Left lung (tissue), 10 donors: ENCODE results near the gene CCDC120. TPM values are rescaled to one million over a fixed set of nuclear protein-coding genes. Genes with fewer than 3 reads are reported as not detected.

ENCODE experiments used
- ATAC-seq: fragments of 200-7000 bp; cut with Tn5 transposase; one replicate; pipeline ENCODE4 v1.9.1; 2020; ENCODE audit warnings: moderate library complexity
- DNase-seq, 4 donors: peaks; one replicate each; pipeline ENCODE4 v3.0.0-alpha.2; 2013 to 2020
- H3K27ac ChIP-seq, 2 donors: fragments of 200-600 bp; sonication (generic) in 1 of 2; one replicate each; pipeline versions ENCODE4 v1.5.0 to v1.8.0; 2020 to 2021
- H3K27me3 ChIP-seq, 2 donors: fragments of 200-600 bp; sonication (generic) in 1 of 2; one replicate each; pipeline versions ENCODE4 v1.5.0 to v1.8.0; 2020 to 2021
- H3K36me3 ChIP-seq, 2 donors: fragments of 200-600 bp; sonication (generic) in 1 of 2; one replicate each; pipeline versions ENCODE4 v1.5.0 to v1.8.0; 2020 to 2021
- H3K4me1 ChIP-seq, 2 donors: fragments of 200-600 bp; one replicate each; pipeline ENCODE4 v1.8.0; 2021
- H3K4me3 ChIP-seq, 2 donors: fragments of 200-600 bp; sonication (generic) in 1 of 2; one replicate each; pipeline versions ENCODE4 v1.5.0 to v1.8.0; 2020 to 2021; ENCODE audit warnings: mild to moderate bottlenecking in 1 of 2
- H3K9me3 ChIP-seq, 2 donors: fragments of 200-600 bp; sonication (generic) in 1 of 2; one replicate each; pipeline versions ENCODE4 v1.5.0 to v1.8.0; 2020 to 2021
- intact Hi-C, 2 donors: fragments of 100-400 bp; cut with DNase I; formaldehyde crosslinking; loops; one replicate each; pipeline versions ENCODE4 v1.11.2 to v1.14.2; 2022
- polyA plus RNA-seq, 6 donors: library from polyadenylated mRNA; unstranded; fragments of 120-200 nt; gene quantifications; one replicate each; pipeline ENCODE4 v1.2.1, GENCODE V29; 2013; ENCODE audit not compliant: insufficient read length in 6 of 6
- total RNA-seq, 2 donors: library from RNA; stranded (reverse); fragmentation: NEBNext Ultra II Directional; extraction: Animal tissue kit (Norgen Biotek cat#: 25700); gene quantifications; one replicate each; pipeline ENCODE4 v1.2.1, GENCODE V29; 2021
- TF ChIP-seq, protein P1 (sequence below), 2 donors: fragments of 200-600 bp; sonication (generic) in 1 of 2; IDR thresholded peaks; one replicate each; pipeline versions ENCODE4 v1.5.0 to v1.8.0; 2021; ENCODE audit warnings: antibody characterized with exemption in 2 of 2
- donor health status: DM: no; HTN: yes; CAD: no.
- donor health status: DM: no; HTN: no; CAD: no.

CCDC120 gene
- total and polyA plus RNA-seq, 8 donors: 9.7 to 19.5 (median 15.0) TPM

DNA sequence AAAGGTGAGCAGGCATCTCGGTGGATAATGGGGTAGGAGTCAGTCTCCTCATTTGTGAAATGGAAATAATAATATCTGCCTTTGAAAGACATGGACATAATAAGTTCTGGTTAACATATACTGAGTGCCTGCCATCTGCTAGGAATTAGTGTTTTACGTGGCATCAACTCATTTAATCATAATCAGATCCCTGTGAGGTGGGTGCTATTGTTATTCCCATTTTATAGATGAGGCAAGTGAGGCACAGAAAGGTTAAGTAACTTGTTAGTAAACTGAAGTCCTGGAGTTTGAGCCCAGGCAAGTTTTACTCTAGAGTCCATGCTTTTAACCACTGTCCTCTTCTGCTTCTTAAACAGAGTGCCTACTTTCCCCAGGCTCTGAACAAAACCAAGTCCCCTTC, 7.5 kb downstream of the CCDC120 start:
- no peak for DNase-seq
- Histone ChIP-seq H3K4me3 (no peak overlapping the region), H3K27me3 (no peaks in the 10 kb centered on the region), H3K4me1 (no peaks in the 10 kb centered on the region), H3K36me3 (peaks cover 0 to 15% of the 10 kb centered on the region in 2 donors), H3K27ac (no peak overlapping the region), H3K9me3 (no peaks in the 10 kb centered on the region)
- TF ChIP-seq, protein P1, sequence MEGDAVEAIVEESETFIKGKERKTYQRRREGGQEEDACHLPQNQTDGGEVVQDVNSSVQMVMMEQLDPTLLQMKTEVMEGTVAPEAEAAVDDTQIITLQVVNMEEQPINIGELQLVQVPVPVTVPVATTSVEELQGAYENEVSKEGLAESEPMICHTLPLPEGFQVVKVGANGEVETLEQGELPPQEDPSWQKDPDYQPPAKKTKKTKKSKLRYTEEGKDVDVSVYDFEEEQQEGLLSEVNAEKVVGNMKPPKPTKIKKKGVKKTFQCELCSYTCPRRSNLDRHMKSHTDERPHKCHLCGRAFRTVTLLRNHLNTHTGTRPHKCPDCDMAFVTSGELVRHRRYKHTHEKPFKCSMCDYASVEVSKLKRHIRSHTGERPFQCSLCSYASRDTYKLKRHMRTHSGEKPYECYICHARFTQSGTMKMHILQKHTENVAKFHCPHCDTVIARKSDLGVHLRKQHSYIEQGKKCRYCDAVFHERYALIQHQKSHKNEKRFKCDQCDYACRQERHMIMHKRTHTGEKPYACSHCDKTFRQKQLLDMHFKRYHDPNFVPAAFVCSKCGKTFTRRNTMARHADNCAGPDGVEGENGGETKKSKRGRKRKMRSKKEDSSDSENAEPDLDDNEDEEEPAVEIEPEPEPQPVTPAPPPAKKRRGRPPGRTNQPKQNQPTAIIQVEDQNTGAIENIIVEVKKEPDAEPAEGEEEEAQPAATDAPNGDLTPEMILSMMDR (IDR thresholded peaks at IDR 0.05): no peak
- no peak for ATAC-seq
- intact Hi-C loops: no loop called here

DNA sequence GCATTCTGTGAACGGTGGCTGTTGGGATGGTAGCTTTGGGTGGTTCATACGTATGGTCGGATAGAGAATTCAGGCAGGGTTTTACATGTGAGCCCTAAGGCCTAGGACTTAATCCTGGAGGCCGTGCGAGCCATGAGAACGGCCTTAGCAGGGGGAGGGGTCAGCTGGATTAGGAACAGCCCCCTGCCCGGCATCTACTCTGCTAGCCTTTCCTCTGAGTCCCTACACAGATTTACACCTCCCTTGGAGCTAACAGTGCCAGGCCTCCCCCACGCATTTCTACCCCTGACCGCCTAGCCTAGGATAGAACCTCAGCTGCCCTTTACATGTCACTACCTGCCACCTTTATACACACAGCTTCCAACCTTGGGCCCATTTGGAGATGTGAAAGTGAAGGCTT, 7.9 kb downstream of the CCDC120 start:
- Histone ChIP-seq H3K9me3 (no peaks in the 10 kb centered on the region), H3K36me3 (peaks cover 0 to 15% of the 10 kb centered on the region in 2 donors), H3K4me1 (no peaks in the 10 kb centered on the region), H3K27ac (no peak overlapping the region), H3K4me3 (no peak overlapping the region), H3K27me3 (no peaks in the 10 kb centered on the region)
- TF ChIP-seq, protein P1 (IDR thresholded peaks at IDR 0.05): no peak
- no peak for ATAC-seq
- DNase-seq: no peak
- intact Hi-C loops: no loop called here

DNA sequence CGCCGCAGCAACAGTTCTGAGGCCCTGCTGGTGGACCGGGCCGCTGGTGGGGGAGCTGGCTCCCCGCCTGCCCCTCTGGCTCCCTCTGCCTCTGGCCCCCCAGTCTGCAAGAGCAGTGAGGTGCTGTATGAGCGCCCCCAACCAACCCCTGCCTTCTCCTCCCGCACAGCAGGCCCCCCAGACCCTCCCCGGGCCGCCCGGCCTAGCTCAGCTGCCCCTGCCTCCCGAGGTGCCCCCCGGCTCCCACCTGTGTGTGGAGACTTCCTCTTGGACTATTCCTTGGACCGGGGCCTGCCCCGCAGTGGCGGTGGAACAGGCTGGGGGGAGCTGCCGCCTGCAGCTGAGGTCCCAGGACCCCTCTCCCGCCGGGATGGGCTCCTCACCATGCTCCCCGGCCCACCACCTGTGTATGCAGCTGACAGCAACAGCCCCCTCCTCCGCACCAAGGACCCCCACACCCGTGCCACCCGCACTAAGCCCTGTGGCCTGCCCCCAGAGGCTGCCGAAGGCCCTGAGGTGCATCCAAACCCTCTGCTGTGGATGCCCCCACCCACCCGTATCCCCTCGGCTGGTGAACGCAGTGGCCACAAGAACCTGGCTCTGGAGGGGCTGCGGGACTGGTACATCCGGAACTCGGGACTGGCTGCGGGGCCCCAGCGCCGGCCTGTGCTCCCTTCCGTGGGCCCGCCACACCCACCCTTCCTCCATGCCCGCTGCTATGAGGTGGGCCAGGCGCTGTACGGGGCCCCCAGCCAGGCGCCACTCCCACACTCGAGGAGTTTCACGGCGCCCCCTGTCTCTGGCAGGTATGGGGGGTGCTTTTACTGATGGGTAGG, 8.7 kb downstream of the CCDC120 start:
- TF ChIP-seq, protein P1 (IDR thresholded peaks at IDR 0.05): no peak
- Histone ChIP-seq H3K36me3 (peaks cover 0 to 9% of the 10 kb centered on the region in 2 donors), H3K9me3 (no peaks in the 10 kb centered on the region), H3K27ac (no peak overlapping the region), H3K4me3 (no peak overlapping the region), H3K27me3 (no peaks in the 10 kb centered on the region), H3K4me1 (no peaks in the 10 kb centered on the region)
- no peak for ATAC-seq
- intact Hi-C loops: no loop called here
- DNase-seq: no peak

DNA sequence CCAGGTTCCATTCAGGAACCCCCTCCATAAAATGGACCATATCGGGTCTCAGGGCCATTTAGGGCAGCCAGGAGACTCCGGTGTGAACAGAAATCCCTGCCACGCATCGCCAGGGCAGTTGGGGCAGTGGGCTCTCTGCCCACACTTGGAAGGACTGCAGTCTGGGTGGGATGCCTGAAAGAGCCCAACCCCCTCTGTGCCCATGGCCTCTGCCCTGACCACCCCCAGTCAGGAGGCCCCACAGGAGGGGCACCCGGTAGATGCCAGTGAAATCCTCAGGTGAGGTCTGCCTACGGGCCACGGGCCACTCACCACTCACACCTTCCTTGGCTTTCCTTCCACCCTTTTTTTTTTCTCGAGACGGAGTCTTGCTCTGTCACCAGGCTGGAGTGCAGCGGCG, 10.2 kb downstream of the CCDC120 start:
- H3K4me3 ChIP-seq: no peak overlapping the region
- no peak for DNase-seq
- intact Hi-C loops: no loop called here

DNA sequence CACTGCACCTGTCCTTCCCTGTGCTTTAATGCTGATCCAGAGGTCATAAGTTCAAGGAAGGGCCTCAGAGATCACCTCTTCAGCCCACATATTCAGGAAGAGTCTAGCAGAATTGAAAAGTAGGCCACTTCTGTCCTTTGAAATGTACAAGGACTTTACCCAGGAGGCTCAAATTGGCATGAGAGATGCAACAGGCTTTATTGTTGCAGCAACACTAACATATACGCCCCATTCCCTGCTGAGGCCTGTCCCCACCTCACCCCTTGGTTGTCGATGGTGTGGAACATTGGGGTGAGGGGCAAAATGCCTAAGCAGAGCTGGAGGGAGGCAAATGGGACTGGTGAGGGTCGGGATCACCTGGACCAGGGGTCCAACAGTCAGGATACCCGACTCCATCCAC, 12.2 kb downstream of the CCDC120 start:
- ATAC-seq (no peak), DNase-seq (no peak)
- Histone ChIP-seq H3K36me3 (peaks cover 0 to 14% of the 10 kb centered on the region in 2 donors), H3K27ac (no peak overlapping the region), H3K9me3 (no peaks in the 10 kb centered on the region), H3K27me3 (no peaks in the 10 kb centered on the region), H3K4me3 (no peak overlapping the region), H3K4me1 (peaks cover 0 to 5% of the 10 kb centered on the region in 2 donors)
- intact Hi-C loops: no loop called here
- TF ChIP-seq, protein P1 (IDR thresholded peaks at IDR 0.05): no peak

More for the DNA sequence above, 10.2 kb downstream of the CCDC120 start:
- H3K27me3 ChIP-seq: no peaks in the 10 kb centered on the region
- H3K36me3 ChIP-seq: peaks cover 0 to 9% of the 10 kb centered on the region in 2 donors
- H3K4me1 ChIP-seq: peaks cover 0 to under 1% of the 10 kb centered on the region in 2 donors
- no peak for ATAC-seq
- H3K27ac ChIP-seq: no peak overlapping the region
- H3K9me3 ChIP-seq: no peaks in the 10 kb centered on the region
- TF ChIP-seq, protein P1 (IDR thresholded peaks at IDR 0.05): no peak
